GM12891 (cell line): Measurements from ENCODE around the gene HSPA1A.

Source experiments
- POLR2A ChIP-seq: IDR thresholded peaks from 2 replicates; pipeline ENCODE4 v1.6.1; 2011; ENCODE audit warnings: low read depth, low read length, control low read depth
- POLR2AphosphoS5 ChIP-seq: IDR thresholded peaks from 2 replicates; pipeline ENCODE4 v1.6.1; 2011; ENCODE audit warnings: low read depth, low read length, control low read depth
- SPI1 ChIP-seq: IDR thresholded peaks from 2 replicates; pipeline ENCODE4 v1.6.1; 2011; ENCODE audit warnings: low read depth, low read length, control low read depth

- TF ChIP-seq SPI1 (no peak), POLR2A (no peak), POLR2AphosphoS5 (no peak)
Observed at GRCh38 chr6:31814677-31815024, 692 bp upstream of the HSPA1A start.
